HG03457 (cell line): ENCODE results near the gene PPP6R3.

Experiments used
- ATAC-seq: cut with Tn5 transposase; IDR thresholded peaks from one replicate; pipeline ENCODE4 v1.9.1; 2021; ENCODE audit warnings: moderate number of reproducible peaks; ENCODE audit not compliant: unreplicated experiment

The PPP6R3 gene, protein sequence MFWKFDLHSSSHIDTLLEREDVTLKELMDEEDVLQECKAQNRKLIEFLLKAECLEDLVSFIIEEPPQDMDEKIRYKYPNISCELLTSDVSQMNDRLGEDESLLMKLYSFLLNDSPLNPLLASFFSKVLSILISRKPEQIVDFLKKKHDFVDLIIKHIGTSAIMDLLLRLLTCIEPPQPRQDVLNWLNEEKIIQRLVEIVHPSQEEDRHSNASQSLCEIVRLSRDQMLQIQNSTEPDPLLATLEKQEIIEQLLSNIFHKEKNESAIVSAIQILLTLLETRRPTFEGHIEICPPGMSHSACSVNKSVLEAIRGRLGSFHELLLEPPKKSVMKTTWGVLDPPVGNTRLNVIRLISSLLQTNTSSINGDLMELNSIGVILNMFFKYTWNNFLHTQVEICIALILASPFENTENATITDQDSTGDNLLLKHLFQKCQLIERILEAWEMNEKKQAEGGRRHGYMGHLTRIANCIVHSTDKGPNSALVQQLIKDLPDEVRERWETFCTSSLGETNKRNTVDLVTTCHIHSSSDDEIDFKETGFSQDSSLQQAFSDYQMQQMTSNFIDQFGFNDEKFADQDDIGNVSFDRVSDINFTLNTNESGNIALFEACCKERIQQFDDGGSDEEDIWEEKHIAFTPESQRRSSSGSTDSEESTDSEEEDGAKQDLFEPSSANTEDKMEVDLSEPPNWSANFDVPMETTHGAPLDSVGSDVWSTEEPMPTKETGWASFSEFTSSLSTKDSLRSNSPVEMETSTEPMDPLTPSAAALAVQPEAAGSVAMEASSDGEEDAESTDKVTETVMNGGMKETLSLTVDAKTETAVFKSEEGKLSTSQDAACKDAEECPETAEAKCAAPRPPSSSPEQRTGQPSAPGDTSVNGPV

DNA sequence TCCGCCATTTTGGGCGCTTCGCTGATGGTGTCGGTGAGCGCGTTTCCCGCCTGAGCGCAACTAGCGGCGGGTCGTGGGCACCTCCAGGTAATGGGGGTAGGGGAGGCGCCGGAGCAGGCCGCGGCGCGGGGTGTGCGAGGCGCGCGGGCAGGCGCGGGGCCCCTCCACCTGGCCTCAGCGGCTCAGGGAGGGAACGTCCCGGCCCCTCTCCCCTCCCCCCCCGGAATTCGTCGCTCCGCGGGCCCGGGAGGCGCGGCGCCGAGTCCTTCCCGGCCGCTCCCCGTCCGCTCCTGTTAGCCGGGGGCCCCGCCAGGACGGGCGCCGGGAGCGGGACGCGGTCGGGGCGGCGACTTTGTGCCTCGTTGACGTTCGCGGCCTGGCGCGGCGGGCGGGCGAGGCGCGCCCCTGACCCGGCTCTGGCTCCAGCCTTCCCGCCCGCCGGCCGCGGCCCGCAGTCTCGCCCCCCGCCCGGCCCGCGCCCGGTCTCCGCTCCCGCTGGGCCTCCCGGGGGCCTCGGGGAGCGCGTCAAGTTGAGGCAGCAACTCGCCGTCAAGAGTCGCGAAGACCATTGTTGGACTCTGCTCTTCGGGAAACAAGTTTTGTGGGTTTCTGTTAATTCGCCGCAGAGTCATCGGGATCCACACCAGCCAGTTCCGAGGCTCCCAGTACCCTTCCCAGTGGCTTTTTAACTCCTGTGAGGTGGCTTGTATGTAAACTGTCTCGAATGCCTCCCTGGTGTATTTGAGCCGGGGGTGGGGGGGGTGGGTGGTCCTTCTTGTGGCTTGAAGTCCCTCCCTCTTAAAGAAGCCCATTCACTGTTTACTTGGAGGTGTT is at the start of gene PPP6R3:
Gene PPP6R3, plus strand, starts transcription at position 12 of the 834 bp plus-strand sequence. CDS start 76,913 bp downstream, outside the sequence.
- ATAC-seq = no peak

DNA sequence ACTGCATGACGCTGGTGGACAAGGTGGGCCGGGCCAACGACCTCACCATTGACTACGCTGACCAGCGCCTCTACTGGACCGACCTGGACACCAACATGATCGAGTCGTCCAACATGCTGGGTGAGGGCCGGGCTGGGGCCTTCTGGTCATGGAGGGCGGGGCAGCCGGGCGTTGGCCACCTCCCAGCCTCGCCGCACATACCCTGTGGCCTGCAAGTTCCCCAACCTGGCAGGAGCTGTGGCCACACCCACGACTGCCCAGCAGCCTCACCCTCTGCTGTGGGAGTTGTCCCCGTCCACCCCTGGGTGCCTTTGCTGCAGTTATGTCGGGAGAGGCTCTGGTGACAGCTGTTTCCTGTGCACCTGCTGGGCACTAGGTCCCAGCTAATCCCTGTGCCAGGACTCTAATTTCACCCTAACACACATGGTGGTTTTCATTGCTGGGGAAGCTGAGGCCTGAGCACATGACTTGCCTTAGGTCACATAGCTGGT is 49.0 kb upstream of the PPP6R3 start:
- no peak for ATAC-seq

DNA sequence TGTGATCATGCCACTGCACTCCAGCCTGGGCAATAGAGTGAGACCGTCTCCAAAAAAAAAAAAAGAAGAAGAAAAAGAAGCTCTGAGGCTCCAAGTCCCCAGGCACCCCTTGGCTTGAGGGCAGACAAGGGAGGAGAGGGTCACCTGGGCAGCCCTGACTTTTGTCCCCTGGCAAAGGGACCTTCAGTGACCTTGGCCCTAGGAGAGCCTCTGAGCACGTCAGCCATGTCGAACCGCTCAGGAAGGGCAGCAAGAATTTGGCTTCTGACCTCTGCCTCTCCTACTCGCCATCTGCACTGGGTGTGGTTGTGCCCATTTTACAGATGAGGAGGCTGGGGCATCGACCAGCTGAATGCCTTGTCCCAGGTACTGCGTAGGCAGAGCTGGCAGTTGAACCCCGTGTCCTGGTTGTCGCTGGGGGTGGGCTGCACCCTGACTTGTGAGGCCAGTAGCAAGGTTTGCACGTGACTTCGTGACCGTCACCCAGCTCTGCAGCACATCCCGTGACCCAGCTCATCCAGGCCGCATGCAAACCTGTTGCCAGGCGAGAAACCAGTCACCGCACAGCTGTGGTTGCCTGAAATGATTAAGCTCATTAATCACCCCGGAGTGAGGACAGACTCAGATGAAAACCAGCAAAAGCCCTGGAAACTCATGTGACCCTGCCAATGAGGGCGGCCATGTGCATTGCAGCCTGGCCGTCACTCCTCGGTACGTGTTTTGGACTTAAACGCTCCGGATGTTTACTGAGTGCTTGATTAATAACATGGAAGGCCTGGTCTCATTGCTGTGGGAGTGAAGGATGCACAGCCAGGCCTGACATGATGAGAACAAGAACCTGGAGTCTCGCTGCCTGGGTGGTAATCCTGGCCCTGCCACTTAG is 47.7 kb upstream of the PPP6R3 start:
- ATAC-seq = no peak

DNA sequence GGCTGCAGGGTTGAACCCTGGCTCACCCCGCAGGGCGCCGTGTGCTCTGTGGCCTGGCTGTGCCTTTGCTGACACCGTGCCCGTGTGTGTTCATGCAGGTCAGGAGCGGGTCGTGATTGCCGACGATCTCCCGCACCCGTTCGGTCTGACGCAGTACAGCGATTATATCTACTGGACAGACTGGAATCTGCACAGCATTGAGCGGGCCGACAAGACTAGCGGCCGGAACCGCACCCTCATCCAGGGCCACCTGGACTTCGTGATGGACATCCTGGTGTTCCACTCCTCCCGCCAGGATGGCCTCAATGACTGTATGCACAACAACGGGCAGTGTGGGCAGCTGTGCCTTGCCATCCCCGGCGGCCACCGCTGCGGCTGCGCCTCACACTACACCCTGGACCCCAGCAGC is 47.0 kb upstream of the PPP6R3 start:
- no peak for ATAC-seq

DNA sequence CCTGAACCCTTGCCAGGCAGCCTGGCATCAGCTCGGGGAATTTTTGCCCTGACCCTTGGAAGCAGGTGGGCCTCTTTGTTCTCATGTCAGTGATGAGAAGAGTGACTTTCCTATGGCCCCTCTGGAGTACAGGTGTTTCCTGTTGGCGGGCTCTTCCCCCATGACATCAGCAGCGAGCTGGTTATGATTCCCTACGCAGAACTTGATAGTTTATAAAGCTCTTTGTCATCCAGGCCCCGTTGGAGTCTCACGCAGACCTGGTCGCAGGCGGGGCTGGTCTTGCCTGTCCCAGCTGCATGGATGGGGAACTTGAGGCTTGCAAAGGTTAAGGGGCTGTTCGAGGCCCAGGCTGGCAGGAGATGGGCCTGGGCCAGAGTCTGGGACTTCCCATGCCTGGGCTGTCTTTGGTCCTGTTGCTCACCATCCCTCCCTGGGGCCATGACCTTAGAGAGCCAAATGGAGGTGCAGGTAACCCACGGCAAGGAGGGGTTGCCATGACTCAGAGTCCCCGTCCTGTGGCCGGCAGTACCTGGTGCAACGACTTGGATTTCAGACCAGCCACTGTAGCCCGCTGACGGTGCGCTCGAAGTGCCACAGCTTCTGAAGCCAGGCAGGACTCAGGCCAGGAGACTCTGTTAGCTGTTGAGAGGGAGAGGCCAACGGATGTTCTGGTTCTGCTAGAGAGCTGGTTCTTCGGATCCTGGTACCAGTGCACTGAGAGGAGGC is 45.9 kb upstream of the PPP6R3 start:
- ATAC-seq = no peak

DNA sequence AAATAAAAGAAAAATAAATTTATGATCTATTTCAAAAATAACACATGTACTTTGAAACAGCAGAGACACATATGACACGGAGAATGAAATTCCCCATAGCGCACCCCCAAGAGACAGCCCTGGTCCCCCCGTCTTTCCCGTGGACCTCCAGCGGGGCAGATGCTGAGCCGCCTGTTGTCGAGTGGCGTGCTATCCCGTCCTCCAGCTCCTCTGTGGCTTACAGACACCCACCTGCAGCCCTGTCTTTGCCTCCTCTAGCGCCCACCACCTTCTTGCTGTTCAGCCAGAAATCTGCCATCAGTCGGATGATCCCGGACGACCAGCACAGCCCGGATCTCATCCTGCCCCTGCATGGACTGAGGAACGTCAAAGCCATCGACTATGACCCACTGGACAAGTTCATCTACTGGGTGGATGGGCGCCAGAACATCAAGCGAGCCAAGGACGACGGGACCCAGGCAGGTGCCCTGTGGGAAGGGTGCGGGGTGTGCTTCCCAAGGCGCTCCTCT is 44.4 kb upstream of the PPP6R3 start:
- ATAC-seq = no peak

DNA sequence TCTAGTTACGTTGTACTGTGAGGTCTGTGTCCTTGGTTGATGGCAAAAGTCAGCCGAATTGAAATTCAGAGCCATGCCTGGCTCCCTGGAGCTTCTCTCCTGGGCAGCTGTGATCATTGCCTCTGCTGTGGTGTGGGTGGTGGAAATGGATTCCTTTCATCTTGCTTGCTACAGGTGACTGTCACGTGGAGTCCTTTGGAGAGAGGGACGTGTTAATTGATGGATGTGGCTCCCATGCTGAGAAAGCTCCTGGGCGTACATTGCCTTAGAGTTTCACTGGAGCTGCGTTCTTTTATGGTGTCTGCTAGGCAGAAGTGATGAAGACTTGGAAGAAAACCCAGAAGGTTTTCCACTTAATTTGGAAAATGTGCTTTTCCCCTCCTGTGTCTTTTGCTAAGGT is 41.9 kb upstream of the PPP6R3 start:
- no peak for ATAC-seq

DNA sequence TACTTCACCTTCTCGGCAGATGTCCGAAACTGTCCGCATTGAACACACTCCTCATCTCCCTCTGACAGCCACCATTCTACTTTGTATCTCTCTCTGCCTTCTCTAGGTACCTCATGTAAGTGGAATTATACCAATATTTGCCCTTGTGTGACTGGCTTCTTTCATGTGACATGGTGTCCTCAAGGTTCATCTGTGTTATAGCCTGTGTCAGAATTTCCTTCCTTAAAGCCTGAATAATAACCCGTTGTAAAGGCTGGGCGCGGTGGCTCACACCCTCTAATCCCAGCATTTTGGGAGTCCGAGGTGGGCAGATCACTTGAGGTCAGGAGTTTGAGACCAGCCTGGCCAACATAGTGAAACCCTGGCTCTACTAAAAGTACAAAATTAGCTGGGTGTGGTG is 40.4 kb upstream of the PPP6R3 start:
- no peak for ATAC-seq

DNA sequence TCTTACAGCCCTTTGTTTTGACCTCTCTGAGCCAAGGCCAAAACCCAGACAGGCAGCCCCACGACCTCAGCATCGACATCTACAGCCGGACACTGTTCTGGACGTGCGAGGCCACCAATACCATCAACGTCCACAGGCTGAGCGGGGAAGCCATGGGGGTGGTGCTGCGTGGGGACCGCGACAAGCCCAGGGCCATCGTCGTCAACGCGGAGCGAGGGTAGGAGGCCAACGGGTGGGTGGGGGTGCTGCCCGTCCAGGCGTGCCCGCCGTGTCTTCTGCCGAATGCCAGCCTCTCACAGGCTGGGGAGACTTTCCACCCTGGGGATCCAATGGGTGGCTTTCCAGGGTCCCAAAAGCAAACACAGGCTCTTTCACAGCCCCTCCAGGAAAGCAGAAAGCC is 37.1 kb upstream of the PPP6R3 start:
- ATAC-seq = no peak

DNA sequence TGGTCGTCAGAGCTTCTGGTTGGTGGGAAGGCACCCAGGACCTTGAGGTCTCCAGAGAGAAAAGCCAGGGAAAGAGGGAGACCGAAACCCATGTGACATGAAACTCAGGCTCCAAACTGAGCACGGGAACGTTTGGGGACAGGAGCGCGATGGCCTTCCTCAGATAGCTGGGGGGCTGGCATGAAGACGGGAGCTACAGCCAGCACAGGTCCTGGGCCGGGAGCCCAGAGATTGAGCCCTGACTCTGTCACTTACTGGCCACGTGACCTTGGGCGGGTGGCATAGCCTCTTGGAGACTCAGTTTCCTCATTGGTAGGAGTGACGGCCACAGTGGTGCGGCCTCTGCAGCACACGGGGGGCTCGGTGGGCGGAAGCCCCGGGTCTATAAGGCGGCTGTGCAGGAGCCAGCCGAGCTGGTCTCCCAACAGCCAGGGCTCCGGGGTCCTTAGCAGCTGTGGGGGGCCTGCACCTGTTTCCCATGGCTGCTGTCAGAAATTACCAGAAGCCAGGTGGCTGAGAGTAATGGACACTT is 36.4 kb upstream of the PPP6R3 start:
- ATAC-seq = no peak

DNA sequence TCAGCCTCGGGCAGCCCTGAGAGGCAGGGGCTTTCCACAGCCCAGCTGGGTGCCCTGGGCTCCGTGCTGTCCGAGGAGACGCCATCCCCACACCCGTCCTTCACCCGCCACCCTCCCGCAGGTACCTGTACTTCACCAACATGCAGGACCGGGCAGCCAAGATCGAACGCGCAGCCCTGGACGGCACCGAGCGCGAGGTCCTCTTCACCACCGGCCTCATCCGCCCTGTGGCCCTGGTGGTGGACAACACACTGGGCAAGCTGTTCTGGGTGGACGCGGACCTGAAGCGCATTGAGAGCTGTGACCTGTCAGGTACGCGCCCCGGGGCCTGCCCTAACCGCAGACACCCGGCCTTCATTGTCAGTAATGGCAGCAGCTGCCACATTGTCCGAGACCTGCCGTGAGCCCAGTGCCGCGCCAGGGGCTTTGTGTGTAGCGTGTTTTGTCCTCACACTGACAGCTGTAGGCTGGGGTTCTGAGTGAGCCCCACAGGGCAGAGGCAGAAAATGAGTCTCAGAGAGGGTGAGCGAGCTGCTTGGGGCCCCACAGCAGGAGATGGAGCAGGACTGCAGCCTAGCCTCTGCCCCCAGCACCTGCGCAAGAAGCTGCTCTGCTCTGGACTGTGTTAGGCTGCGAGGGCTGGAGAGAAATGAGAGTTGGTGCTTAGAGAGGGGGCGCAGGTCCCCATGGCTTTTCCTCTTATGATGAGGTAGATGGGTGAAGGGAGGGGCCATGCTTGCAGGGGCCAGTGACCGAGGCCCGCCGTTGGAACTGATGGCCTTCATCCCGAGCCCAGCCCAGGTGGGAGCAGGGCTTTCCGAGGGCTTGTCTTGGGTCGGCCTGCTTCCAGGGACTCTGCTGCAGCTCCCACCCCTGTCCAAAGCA is 35.3 kb upstream of the PPP6R3 start:
- ATAC-seq = no peak

DNA sequence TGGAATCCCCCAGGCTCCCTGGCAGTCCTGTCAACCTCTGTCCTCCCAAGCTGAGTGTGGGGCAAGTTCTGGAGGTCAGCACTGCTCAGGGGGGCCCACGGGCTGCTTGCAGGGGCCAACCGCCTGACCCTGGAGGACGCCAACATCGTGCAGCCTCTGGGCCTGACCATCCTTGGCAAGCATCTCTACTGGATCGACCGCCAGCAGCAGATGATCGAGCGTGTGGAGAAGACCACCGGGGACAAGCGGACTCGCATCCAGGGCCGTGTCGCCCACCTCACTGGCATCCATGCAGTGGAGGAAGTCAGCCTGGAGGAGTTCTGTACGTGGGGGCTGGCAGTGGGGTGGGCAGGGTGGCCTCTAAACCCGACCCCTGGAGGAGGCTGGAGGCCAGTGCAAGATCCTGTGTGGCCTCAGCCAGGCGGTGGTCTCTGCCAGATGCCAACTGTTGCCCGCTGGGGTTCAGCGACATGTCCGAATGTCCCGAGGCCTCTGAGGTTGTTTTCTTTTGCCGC is 34.6 kb upstream of the PPP6R3 start:
- no peak for ATAC-seq

DNA sequence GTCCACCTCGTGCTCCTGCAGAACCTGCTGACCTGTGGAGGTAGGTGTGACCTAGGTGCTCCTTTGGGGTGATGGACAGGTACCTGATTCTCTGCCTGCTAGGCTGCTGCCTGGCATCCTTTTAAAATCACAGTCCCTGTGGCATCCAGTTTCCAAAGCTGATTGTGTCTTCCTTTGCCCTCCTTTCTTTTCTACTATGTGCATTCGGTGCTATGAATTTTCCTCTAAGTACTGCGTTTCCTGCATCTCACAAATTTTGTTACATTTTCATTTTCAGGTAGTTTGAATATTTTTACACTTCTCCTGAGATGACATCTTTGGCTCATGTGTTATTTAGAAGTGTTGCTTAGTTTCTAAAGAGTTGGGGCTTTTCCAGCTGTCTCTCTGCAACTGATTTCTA is 30.9 kb upstream of the PPP6R3 start:
- no peak for ATAC-seq

DNA sequence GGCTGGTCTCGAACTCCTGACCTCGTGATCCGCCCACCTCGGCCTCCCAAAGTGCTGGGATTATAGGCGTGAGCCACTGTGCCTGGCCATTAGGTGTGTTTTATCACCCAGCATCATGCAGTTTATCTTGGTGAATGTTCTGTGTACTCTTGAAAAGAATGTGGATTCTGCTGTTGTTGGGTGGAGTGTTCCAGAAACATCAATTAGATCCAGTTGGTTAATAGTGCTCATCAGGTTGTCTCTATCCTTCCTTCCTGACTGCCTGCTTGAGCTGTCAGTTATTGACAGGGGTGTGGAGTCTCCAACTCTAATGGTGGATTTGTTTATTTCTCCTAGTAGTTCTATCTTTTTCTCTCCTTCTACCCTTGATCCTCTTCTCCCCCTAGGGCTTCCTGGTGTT is 30.2 kb upstream of the PPP6R3 start:
- ATAC-seq = no peak

DNA sequence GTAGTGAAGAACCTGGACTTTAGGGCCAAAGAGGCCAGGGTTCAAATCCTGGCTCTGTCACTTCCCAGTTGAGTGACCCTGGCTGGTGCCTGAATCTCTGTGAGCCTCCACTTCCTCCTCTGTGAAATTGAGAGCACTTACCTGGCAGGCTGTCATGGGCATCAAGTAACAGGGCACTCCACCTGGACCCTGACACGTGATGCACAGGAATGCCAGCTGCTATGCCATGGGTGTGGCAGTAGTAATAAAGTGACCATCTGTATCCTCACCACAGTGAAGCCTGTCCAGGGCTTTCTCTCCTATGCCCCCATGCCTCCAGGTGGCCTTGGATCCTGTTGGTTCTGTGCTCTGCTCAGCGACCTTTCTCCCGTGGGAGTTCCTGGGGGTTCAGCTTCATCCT is 29.8 kb upstream of the PPP6R3 start:
- ATAC-seq = no peak

DNA sequence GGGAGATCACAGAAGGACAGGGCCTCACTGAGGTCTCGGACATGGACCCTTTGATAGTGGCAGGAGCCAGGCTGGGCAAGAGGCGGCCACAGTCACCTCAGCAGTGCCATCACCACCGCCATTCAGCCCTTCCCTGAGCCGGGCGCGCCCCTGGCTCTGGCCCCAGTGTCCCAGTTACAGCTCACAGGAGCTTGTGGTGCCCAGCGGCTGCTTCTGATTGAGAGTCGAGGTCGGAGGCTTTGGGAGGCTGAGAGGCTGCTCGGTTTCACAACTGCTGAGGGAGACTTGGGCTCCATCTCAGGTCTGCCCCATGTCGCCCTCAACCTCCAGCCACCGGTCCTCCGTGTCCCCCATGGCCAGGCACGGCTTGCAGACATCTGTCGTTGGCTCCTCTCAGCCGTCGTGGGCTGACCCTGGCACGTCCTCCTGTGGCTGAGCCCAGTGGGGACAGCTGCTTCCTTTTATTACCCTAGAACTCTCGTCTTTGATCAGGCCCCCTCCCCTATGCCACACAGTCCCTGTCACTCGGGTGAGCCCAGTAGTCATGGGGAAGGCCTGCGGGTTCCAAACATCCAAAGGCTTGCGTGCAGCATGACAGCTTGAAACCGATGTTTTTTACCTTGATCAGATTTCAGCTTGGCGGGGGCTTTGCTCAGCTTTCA is 28.4 kb upstream of the PPP6R3 start:
- no peak for ATAC-seq

DNA sequence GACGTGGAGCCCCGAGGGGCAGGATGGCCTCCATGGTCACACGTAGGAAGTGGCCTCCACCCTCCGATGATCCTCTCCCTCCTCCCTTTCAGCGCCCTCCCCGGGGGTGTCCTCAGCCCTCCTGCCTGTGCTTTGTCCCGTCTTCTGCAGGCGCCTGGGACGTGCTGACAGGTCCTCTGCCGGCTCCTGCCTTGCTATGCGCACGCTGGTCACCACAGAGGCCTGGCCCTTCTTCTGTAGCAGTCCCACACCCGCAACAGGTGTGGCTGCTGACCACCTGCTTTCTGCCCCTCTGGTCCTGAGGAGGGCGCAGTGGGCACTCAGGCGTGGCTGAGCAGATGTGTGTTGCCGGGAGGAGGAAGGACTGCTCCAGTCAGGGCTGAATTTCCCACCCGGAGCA is 27.7 kb upstream of the PPP6R3 start:
- ATAC-seq = no peak
